CD8-positive, alpha-beta memory T cell (primary cell): ENCODE results near the gene PRAC2. TPM values are rescaled to one million over a fixed set of nuclear protein-coding genes. Genes with fewer than 3 reads are reported as not detected.
A peak's percentile ranks its signal among the peaks of the same experiment; 100 is the strongest.

ENCODE experiments used
- CTCF ChIA-PET: fragments of 350-600 bp; sonication (Branson Sonifier 250); formaldehyde crosslinking; loops from one replicate; lab custom pipeline; 2021; ENCODE audit warnings: antibody characterized with exemption; lab: Charles Lee
- POLR2A ChIA-PET: fragments of 350-600 bp; sonication (Branson Sonifier 250); formaldehyde crosslinking; loops from one replicate; lab custom pipeline; 2021; ENCODE audit warnings: antibody characterized with exemption; lab: Charles Lee
- DNase-seq, 5 donors: peaks; one replicate each; pipeline versions ENCODE4 v3.0.0 to v3.0.0-alpha.2; 2020 to 2022; ENCODE audit warnings: mixed read lengths in 1 of 5
- H3K27ac ChIP-seq: one replicate; pipeline ENCODE4 v1.7.0; 2013; ENCODE audit warnings: low read depth, mild to moderate bottlenecking, low read length, moderate library complexity
- H3K27me3 ChIP-seq: 2 replicates; pipeline ENCODE4 v1.7.0; 2013; ENCODE audit warnings: low read length, mild to moderate bottlenecking; ENCODE audit not compliant: insufficient read depth, poor library complexity, severe bottlenecking
- H3K36me3 ChIP-seq: 2 replicates; pipeline ENCODE4 v1.7.0; 2013; ENCODE audit warnings: mild to moderate bottlenecking, low read length, moderate library complexity; ENCODE audit not compliant: insufficient read depth
- H3K4me1 ChIP-seq: 2 replicates; pipeline ENCODE4 v1.7.0; 2013; ENCODE audit warnings: mild to moderate bottlenecking, low read length, moderate library complexity; ENCODE audit not compliant: insufficient read depth
- H3K4me3 ChIP-seq: 2 replicates; pipeline ENCODE4 v1.7.0; 2013; ENCODE audit warnings: mild to moderate bottlenecking, low read length
- H3K9me3 ChIP-seq: 2 replicates; pipeline ENCODE4 v1.7.0; 2013; ENCODE audit warnings: mild to moderate bottlenecking, low read length
- H3K27ac Mint-ChIP-seq, 8 donors: one replicate each; pipeline ENCODE4 v1.8.0; 2020 to 2021; ENCODE audit warnings: mixed read lengths in 8 of 8, mild to moderate bottlenecking in 6 of 8, inconsistent platforms in 3 of 8, moderate library complexity in 3 of 8
- H3K27me3 Mint-ChIP-seq, 2 donors: one replicate each; pipeline ENCODE4 v1.8.0; 2020 to 2021; ENCODE audit warnings: mixed read lengths in 2 of 2, mild to moderate bottlenecking in 1 of 2, moderate library complexity in 1 of 2
- H3K36me3 Mint-ChIP-seq, 3 donors: one replicate each; pipeline ENCODE4 v1.8.0; 2020 to 2021; ENCODE audit warnings: mixed read lengths in 3 of 3, inconsistent platforms in 1 of 3, mild to moderate bottlenecking in 1 of 3
- H3K4me1 Mint-ChIP-seq, 3 donors: one replicate each; pipeline ENCODE4 v1.8.0; 2020 to 2021; ENCODE audit warnings: mixed read lengths in 3 of 3, inconsistent platforms in 1 of 3, mild to moderate bottlenecking in 1 of 3
- H3K4me3 Mint-ChIP-seq, 7 donors: one replicate each; pipeline ENCODE4 v1.8.0; 2020 to 2021; ENCODE audit warnings: mixed read lengths in 7 of 7, mild to moderate bottlenecking in 6 of 7, moderate library complexity in 4 of 7, inconsistent platforms in 2 of 7
- H3K9me3 Mint-ChIP-seq, 5 donors: one replicate each; pipeline ENCODE4 v1.8.0; 2020 to 2022; ENCODE audit warnings: mixed read lengths in 5 of 5, mild to moderate bottlenecking in 3 of 5, moderate library complexity in 2 of 5, inconsistent platforms in 1 of 5
- polyA plus RNA-seq: library from polyadenylated mRNA; unstranded; fragments of 300-500 nt; fragmentation: Illumina TruSeq; gene quantifications from one replicate; pipeline ENCODE4 v1.2.3, GENCODE V29; 2021
- total RNA-seq, 2 experiments: library from RNA; stranded (reverse); gene quantifications; one replicate each; pipeline ENCODE4 v1.2.3, GENCODE V29; 2021

PRAC2 gene
- total and polyA plus RNA-seq, 3 experiments from 2014 or later, result not detected

DNA sequence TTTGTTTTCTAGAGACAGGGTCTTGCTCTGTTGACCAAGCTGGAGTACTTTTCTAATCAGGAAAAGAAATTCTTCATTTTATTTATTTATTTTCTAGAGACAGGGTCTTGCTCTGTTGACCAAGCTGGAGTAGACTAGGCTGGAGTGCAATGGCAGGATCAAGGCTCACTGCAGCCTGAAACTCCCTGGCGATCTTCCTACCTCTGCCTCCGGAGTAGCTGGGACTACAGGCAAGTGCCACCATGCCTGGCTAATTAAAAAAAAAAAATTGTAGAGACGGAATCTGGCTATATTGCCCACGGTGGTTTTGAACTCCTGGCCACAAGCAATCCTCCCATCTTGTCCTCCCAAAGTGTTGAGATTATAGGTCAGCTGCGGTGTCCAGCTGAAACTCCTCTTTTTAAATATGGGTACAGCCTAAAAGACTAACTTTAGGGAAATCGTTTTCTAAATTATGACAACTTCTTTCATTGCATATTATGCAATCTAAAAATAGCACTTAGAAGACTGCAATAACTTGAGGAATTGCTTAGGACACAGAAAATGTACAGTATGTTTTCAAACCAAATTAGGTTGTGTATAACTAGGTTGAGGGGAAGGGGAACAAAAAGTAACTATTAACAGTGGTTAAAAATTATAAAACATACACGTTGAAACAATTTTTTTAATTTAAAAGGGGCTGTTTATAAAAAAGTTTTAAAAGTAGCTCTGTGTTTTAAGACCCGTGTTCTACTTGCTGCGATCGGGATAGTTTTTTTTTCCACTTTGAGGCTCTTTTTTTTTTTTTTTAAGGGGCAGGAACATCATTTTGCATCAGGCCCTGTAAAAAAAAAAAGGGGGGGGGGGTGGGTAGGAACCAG lies 5.4 kb upstream of the PRAC2 start:
- ChIA-PET CTCF (interaction anchor here (1.0 to 1.5 kb wide), 4 partner anchors 12 to 81 kb away, joined by 3 to 5 read pairs (median 4); no protein-coding TSS in a partner anchor), POLR2A (no interaction called here)
- Histone ChIP-seq H3K27me3 (peaks cover 54% of the 10 kb centered on the region), H3K9me3 (no peaks in the 10 kb centered on the region), H3K27ac (no peak overlapping the region), H3K36me3 (no peaks in the 10 kb centered on the region), H3K4me1 (peaks cover 15% of the 10 kb centered on the region), H3K4me3 (no peak overlapping the region)
- Mint-ChIP-seq H3K36me3 (no peaks in the 10 kb centered on the region), H3K9me3 (peaks cover 0 to 20% (median 6%) of the 10 kb centered on the region in 5 donors), H3K27ac (peak overlapping the region in 3 of 8 donors; percentile 14 to 73 (median 55)), H3K4me3 (peak overlapping the region in 4 of 7 donors; percentile 4 to 52 (median 32)), H3K27me3 (peaks cover 85 to 93% of the 10 kb centered on the region in 2 donors), H3K4me1 (peaks cover 7 to 22% (median 11%) of the 10 kb centered on the region in 3 donors)
- DNase-seq, result no peak

DNA sequence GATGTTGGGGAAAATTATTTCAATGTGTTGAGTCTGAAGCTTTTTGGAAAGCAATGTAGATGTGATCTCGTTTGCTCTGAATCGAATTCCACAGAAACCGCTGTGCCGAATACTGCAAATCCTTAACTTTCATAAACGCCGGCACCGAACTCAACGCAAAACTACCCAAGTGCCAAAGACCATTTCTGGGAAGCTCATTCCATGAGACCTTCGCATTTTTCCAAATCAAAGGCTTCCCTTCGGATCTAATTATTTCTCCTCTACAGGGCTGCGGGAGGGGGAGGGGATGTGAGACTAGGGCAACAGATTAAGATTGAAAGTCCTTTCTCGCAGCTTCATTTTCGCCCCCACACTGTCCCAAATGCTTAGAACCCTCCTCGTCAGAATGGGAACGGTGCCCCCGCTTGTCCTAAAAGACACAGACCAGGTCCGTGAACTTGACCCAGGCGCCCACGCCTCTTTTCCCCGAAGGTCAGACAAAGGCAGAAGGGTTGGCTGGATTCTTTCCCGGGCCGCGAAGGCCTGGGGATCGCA lies 4.7 kb upstream of the PRAC2 start:
- DNase-seq, result no peak
- Mint-ChIP-seq H3K4me1 (peaks cover 10 to 25% (median 14%) of the 10 kb centered on the region in 3 donors), H3K4me3 (peak overlapping the region in 6 of 7 donors; percentile 6 to 62 (median 40)), H3K36me3 (no peaks in the 10 kb centered on the region), H3K27ac (peak overlapping the region in 4 of 8 donors; percentile 11 to 90 (median 65)), H3K27me3 (peaks cover 85 to 96% of the 10 kb centered on the region in 2 donors), H3K9me3 (peaks cover 0 to 20% (median 6%) of the 10 kb centered on the region in 5 donors)
- Histone ChIP-seq H3K4me1 (peaks cover 19% of the 10 kb centered on the region), H3K9me3 (no peaks in the 10 kb centered on the region), H3K4me3 (no peak overlapping the region), H3K27ac (no peak overlapping the region), H3K27me3 (peaks cover 58% of the 10 kb centered on the region), H3K36me3 (no peaks in the 10 kb centered on the region)
- POLR2A ChIA-PET, result no interaction called here
- CTCF ChIA-PET, result interaction anchor here (0.7 to 1.5 kb wide), 4 partner anchors 12 to 40 kb away, joined by 3 to 5 read pairs (median 4); no protein-coding TSS in a partner anchor

DNA sequence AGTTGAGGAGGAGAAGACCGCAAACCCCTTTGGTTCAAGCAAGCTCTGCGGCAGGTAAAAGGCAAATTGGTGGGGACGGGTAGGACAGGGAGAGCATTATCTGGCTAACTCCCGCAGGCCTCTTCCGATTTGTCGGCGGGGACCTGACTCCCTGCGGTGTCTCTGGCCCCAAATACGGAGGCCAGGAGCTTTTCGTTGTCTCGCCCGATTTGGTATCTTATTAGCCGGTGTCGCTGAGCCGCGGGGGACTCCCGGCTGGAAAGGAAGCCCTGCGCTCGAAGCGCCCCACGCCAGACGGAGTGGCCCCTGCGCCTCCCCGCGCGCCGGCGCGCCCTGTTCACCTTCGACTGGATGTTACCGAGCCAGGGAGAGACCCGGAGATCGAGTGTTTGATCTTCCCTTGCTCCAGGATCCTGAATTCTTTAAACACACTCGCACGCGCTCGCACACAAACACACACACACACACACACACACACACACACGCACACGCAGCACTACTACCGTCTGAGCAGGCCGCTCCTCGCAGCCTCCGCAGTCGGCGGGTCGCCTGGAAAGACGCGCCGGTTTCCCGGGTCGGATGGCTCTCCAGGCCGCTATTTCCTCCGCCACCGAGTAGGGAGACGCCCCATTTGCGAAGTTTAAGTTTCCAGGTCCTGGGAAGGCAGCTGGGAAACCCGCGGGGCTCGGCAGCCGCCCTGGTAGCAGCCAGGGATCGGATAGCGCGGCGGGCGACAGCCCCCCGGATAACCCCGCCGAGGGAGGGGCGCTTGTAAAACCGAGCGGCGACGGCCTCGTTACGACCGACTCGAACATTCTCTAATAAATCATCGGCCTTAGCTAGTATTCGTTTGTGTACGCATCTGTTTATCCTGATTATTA lies 4.0 kb upstream of the PRAC2 start:
- Mint-ChIP-seq H3K36me3 (no peaks in the 10 kb centered on the region), H3K9me3 (peaks cover 0 to 20% (median 6%) of the 10 kb centered on the region in 5 donors), H3K27ac (peak overlapping the region in 4 of 8 donors; percentile 33 to 90 (median 65)), H3K27me3 (peaks cover 87 to 98% of the 10 kb centered on the region in 2 donors), H3K4me3 (peak overlapping the region in 6 of 7 donors; percentile 8 to 80 (median 51)), H3K4me1 (peaks cover 17 to 32% (median 21%) of the 10 kb centered on the region in 3 donors)
- H3K36me3 ChIP-seq, result no peaks in the 10 kb centered on the region
- H3K9me3 ChIP-seq, result no peaks in the 10 kb centered on the region
- H3K4me3 ChIP-seq, result no peak overlapping the region
- DNase-seq, result no peak
- CTCF ChIA-PET, result interaction anchor here (0.7 to 1.5 kb wide), 3 partner anchors 11 to 41 kb away, joined by 3 read pairs; no protein-coding TSS in a partner anchor
- no peak overlapping the region for H3K27ac ChIP-seq
- peaks cover 26% of the 10 kb centered on the region for H3K4me1 ChIP-seq
- peaks cover 65% of the 10 kb centered on the region for H3K27me3 ChIP-seq
- POLR2A ChIA-PET, result no interaction called here

DNA sequence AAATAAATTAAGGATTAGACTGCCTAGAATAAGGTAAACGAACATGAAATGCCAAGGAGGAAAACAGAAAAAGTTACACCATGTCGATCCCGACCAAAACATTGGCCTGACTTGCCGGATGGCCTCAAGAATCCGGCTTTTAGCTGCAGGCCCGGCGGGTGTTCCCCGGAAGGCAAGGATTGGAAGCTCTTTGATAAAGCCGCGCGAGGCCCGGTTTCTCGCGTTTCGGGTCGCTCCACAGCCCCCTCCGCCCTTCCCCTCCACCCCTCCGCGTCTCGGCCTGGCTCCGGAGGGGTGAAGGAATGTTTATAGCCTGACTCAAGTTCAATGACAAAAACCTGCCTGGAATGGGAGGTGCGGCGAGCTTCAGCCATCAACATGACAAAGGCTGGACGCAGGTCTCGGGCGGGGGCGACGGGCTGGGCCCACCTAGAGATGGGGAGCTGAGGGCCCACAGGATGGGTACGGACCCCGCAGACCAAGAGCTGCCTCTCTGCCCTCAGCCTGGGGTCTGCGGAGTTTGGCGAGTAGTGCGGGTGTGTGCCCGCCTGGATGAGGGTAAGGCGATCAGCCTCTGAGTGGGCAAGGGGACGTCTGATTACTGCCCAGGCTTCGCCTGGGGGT lies 3.2 kb upstream of the PRAC2 start:
- H3K27me3 Mint-ChIP-seq, result peaks cover 87 to 99% of the 10 kb centered on the region in 2 donors
- H3K4me1 Mint-ChIP-seq, result peaks cover 23 to 40% (median 29%) of the 10 kb centered on the region in 3 donors
- peaks cover 0 to 20% (median 6%) of the 10 kb centered on the region in 5 donors for H3K9me3 Mint-ChIP-seq
- H3K4me3 Mint-ChIP-seq, result peak overlapping the region in 3 of 7 donors; percentile 25 to 48 (median 29)
- POLR2A ChIA-PET, result no interaction called here
- H3K27me3 ChIP-seq, result peaks cover 73% of the 10 kb centered on the region
- H3K36me3 Mint-ChIP-seq, result no peaks in the 10 kb centered on the region
- DNase-seq, result no peak
- peaks cover 34% of the 10 kb centered on the region for H3K4me1 ChIP-seq
- H3K27ac ChIP-seq, result no peak overlapping the region
- CTCF ChIA-PET, result interaction anchor here (0.7 kb wide), 2 partner anchors 15 to 26 kb away, joined by 3 read pairs; no protein-coding TSS in a partner anchor
- H3K36me3 ChIP-seq, result no peaks in the 10 kb centered on the region
- H3K9me3 ChIP-seq, result no peaks in the 10 kb centered on the region
- H3K4me3 ChIP-seq, result no peak overlapping the region
- peak overlapping the region in 2 of 8 donors; percentile 64 to 67 for H3K27ac Mint-ChIP-seq

DNA sequence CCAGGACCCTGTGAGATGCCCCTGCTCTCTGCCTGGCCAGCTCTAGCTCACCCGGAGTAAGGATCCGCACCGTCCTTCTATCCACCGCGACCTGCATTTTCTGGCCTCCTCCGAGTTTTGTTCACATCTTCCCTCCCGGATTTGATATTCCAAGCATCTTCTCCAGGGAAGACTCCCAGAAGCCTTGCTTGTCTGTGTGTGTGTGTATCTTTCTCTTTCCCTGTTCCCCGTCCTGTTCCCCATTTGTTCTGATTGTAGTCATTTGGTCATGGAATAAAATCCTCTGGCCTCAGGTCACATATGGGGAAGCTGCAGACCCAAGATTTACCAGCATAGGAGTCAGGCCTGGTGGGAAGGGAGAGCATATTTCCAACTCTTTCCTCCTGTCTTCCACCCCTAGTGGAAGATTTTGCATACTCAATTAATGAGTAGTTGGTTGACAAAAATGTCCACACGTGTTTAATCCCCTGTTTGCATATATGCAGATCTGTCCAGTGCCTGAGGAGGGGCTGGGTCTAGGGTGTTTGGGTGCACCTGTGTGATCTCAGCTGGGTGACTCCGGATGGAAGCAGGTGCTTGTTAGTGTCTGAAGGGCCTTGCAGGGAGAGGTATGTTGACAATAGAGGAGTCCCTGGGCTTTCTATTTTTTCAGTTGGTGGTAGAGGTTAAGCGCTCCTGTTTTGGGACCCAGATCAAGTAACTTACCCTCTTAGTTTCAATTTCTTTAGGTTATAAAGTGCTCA lies 2.5 kb upstream of the PRAC2 start:
- Mint-ChIP-seq H3K4me3 (peak overlapping the region in 6 of 7 donors; percentile 8 to 63 (median 49)), H3K27ac (peak overlapping the region in 3 of 8 donors; percentile 23 to 86 (median 37))
- peaks cover 40% of the 10 kb centered on the region for H3K4me1 ChIP-seq

DNA sequence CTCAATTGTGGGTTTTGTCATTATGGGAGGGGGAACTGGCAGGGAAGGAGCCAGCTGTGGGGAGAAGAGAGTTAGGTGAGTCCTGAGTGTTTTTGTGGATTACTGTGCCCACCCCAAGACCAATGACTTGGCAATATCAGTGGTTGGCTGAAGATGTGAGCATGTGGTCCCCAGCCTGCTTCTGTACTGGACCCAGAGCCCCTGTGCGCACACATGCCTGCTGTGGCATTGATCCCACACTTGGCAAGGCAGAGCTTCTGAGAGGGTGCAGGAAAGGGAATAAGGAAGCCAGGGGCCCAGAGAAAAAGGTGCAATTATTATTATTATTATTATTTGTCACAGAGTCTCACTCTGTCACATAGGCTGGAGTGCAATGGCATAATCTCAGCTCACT lies 2.0 kb upstream of the PRAC2 start:
- Mint-ChIP-seq H3K27ac (peak overlapping the region in 2 of 8 donors; percentile 37 to 86), H3K9me3 (peaks cover 0 to 22% (median 6%) of the 10 kb centered on the region in 5 donors), H3K4me1 (peaks cover 28 to 46% (median 41%) of the 10 kb centered on the region in 3 donors), H3K4me3 (peak overlapping the region in 1 of 7 donors; percentile 8), H3K27me3 (peaks cover 95 to 99% of the 10 kb centered on the region in 2 donors), H3K36me3 (no peaks in the 10 kb centered on the region)
- no peaks in the 10 kb centered on the region for H3K9me3 ChIP-seq
- peaks cover 40% of the 10 kb centered on the region for H3K4me1 ChIP-seq
- CTCF ChIA-PET, result no interaction called here
- peaks cover 79% of the 10 kb centered on the region for H3K27me3 ChIP-seq
- H3K36me3 ChIP-seq, result no peaks in the 10 kb centered on the region
- no peak overlapping the region for H3K4me3 ChIP-seq
- no peak overlapping the region for H3K27ac ChIP-seq
- POLR2A ChIA-PET, result no interaction called here
- no peak for DNase-seq

More for the DNA sequence above, 2.5 kb upstream of the PRAC2 start:
- Mint-ChIP-seq H3K27me3 (peaks cover 93 to 99% of the 10 kb centered on the region in 2 donors), H3K4me1 (peaks cover 28 to 46% (median 36%) of the 10 kb centered on the region in 3 donors), H3K9me3 (peaks cover 0 to 22% (median 6%) of the 10 kb centered on the region in 5 donors), H3K36me3 (no peaks in the 10 kb centered on the region)
- CTCF ChIA-PET, result interaction anchor here (0.7 kb wide), 1 partner anchor 25 kb away, joined by 3 read pairs; no protein-coding TSS in a partner anchor
- no peak for DNase-seq
- Histone ChIP-seq H3K36me3 (no peaks in the 10 kb centered on the region), H3K27me3 (peaks cover 76% of the 10 kb centered on the region), H3K9me3 (no peaks in the 10 kb centered on the region), H3K27ac (no peak overlapping the region), H3K4me3 (no peak overlapping the region)
- POLR2A ChIA-PET, result no interaction called here
